Hypothalamus (tissue), 51 donors: Measurements from ENCODE around the gene FEZF2.
A peak's percentile ranks its signal among the peaks of the same experiment; 100 is the strongest.

Experiments used
- DNase-seq, 51 donors: peaks; one replicate each; lab custom pipeline; 2025; lab: John Stamatoyannopoulos, UW

Gene FEZF2

DNA sequence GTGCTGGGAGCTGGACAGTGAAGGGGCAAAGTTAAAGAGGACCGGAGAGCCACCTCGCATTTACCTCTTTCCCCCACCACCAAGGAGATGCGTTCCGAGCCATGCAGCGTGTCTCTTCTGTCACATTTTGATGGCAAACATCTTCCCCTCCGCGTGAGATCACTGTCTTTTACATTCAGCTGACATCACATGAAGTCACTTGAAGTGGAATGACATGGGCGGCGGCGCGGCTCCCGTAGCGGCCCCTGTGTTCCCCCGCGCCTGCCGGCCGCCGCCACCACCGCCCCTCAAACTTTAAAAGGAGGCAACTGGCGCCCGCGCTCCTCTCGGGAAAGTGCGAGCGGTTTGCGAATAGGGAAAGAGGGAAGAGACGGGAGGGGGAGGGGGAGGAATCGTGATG is at the start of gene FEZF2:
Gene FEZF2, minus strand, starts transcription at position 336 of the 400 bp plus-strand sequence. CDS start 682 bp downstream, outside the sequence.
- no peak for DNase-seq

DNA sequence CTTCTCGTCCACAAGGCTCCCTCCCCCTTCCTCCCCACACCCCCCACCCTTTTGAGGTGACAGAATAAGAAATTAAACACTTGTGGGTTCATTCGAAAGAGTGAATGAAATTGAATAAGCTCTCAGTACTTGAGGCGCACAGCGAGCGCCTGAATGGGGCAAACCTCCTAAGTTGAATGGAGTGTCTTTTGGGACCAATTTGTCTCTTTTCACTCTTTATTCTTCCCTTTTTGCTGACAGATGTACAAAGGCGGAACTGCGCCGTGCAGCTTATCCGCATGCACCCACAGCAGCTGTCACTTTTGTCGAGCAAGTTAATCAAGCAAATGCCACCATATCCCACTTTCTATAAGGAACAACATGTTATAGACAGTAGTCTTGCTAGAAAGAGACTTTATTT is 47.9 kb upstream of the FEZF2 start:
- no peak for DNase-seq

DNA sequence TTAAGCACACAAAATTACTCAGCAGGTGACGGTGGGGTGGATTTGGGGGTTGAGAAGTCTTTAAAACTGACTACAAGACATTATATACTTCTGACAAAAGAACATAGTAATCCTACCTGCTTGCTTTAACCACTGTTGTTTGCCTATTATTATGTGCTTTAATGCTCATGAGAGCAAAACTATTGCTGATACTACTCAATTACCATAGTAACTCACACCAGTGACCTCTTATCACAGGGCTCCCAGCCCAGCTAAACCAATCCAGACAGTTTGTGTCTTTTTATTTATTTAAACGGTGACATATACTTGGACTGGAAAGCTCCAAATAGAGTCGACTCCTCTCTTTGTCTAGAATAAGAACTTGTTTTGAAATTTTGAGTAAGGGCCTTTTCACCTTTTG is 42.8 kb upstream of the FEZF2 start:
- no peak for DNase-seq

DNA sequence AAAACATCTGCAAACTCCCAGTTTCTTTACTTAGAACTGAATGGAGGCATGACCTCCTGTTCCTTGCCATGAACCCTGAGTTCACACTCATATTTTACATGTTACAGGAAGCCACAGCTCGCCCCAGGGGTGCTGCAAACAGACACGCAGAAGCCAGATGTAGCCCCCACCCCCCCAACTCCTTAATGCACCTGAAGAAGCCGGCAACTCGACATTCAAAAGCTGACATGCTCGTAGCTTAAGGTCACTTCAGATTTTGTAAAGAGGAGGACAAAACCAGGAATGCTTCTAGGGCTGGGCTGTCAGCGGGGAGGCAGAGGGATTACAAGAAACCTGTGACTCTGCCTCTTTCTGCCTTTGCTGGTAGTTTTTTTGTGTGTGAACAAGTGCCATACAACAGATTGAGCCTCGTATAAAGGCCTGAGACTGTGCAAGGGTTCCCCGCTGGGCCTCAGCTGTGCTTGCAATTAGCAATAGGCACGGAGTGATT is 42.0 kb upstream of the FEZF2 start:
- peak in 2 of 51 donors; percentile 1 to 4 for DNase-seq

DNA sequence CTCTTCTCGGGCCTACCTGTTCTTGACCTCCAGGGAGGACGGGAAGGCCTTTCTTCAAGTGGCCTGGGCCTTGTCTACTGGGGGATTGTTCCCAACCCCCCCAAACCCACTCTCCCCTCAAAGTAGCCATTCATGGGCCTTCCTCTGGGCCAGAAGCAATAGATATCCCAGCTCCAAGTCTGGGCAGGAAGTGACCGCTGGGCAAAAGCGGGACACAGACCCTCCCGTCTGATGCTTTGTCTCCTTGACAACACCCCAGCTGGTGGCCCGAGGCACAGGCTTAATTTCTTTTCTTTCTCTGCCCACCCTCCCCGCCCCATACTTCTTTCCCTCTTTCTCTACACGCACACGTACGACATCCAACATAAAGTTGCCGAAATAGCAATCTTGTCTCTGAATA is 41.4 kb upstream of the FEZF2 start:
- no peak for DNase-seq

DNA sequence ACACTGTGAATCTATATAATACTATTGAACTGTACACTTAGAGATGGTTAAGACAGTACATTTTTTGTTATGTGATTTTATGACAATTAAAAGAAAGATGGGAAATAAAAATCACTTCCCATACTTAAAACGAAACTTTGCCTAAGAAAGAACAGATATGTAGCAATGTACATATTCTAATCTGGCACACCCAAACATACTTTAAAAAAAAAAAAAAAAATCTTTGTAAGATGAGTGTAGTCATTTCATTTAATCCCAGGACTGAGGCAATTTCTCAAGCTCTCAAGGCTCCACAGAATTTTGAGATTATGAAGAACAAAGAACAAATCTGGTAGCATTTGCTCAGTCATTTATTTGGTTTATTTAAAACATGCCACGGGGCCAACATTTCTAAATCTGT is 40.3 kb upstream of the FEZF2 start:
- DNase-seq: no peak

DNA sequence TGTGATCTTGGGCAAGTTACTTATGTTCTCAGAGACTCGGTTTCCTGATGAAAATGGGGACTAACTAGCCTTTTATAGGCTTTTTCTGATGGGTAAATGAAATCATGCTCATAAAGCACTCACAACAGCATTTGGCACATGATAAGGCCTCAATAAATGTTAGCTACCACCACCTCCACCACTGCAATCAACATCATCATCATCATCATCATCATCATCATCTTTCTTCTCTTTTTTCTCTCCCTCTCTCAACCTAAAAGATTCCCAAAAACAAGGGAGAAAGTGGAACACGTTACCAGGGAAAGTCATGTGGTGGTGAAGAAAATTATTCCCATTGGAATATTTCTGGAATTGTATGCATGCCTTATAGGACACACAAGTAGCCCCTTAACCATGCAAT is 33.6 kb upstream of the FEZF2 start:
- no peak for DNase-seq

DNA sequence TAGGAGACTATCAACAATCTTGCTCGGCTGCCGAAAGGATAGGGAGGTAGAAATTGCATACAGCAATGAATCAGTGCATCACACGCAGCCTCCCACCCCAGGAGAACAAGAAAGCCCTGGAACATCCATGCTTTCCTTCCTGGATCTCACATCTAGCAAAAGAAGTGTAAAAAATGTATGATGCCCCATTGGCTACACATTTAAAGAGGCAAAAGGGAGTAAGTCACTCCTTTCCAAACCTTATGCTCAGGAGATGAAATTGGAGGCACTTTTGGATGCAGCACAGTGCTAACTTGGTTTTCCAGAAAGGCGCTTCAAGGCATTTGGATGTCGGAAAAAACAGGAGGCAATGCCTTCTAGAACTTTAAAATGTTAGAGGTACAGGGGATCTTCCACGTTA is 32.2 kb upstream of the FEZF2 start:
- no peak for DNase-seq

DNA sequence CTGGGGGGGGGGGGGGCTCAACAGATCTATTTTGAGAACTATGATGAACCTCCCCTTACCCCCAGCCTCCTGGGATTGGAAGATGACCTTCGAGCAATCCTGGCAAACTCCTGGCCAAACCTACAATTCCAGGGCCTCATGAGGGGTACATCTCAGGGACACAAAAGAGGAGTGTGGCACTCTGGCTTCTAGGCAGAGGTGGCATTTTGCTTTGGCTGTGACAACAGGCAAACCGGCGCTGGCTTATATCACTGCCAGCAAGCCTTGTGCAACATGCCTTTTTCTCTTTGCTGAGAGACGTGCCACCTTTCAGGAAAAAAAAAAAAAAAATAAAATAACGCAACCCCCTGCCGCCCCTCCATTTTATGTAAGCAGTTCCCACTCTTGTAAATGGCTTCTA is 31.8 kb upstream of the FEZF2 start:
- DNase-seq: no peak

DNA sequence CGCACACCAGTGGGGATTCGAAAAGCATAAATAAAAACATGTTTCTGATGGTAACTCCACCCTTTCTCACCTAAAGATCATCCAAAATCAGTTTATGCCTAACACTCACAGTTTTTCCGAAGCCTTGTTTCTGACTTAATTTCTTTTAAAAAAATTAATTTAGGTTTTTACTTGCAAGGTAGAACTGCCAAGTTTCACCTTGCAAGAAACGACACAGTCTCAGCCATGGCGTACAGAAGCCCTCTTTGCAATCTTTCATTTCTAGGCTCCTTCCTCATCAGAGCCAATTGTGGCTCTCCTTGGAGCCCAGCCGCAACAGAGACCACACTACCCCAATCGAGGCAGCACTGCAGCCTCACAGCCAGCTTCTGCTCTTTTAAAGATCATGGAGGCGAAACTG is 31.0 kb upstream of the FEZF2 start:
- no peak for DNase-seq

DNA sequence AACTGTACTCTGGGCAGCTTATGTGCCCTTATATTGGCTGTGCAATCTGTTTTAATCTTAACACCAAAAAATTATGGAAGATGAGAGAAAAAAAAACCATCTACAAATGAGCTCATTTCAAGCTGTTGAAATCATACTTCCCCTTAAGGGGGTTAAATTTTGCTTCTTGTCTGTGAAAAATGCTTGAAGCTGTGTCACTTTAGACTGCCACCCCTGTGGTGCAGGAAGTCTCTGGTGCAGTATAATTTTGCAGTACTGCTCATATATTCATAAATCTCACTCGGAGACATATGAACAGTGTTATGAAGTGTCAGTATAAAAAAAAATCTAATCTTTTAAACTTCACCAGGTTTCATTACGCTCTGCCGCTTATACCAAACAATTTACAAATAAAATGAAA is 30.4 kb upstream of the FEZF2 start:
- no peak for DNase-seq

DNA sequence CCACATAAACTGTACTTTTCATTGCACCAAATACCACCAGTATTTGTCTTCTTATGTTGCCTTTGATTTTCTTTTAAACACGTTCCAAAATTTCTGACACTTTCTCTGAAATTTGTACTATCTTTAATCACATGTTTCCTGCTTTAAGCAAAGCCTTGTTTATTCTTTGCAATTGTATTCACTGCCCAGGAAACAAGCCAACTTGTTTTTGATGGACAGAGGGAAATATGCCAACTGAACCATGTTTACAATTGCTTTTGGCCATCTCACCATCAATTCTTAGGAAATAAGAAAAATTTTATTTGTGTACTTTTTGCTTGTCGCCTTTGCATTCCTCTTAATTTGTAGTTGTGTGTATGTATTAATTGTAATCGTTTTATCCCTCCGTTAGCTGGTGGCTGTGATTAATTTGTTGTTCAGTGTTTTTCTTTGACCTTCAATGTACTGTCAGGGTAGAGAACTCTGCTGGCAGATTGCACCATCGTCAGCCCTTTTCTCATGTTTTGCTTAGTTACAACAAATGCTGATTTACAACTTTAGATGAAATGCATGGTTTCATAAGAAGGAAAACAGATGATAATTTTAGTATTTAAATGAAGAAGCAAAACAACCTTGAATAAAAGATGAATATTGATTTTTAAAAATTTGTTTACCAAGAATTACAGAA is 19.4 kb upstream of the FEZF2 start:
- no peak for DNase-seq

DNA sequence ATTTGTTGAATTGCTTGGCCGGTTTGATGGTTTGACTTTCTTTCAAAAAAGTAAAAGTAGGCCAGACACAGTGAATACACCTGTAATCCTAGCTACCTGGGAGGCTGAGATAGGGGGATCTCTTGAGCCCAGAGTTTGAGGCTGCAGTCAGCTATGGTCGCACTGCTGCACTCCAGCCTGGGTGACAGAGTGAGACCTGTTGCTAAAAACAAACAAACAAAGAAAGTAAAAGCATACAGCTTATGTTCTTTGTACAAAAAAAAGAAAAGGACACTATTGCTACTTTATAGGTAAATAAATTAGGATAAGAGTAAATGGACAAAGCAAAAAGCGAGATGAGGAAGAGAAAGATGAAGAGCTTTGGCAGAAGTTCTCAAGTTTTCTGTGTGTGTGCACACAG is 13.9 kb upstream of the FEZF2 start:
- no peak for DNase-seq

DNA sequence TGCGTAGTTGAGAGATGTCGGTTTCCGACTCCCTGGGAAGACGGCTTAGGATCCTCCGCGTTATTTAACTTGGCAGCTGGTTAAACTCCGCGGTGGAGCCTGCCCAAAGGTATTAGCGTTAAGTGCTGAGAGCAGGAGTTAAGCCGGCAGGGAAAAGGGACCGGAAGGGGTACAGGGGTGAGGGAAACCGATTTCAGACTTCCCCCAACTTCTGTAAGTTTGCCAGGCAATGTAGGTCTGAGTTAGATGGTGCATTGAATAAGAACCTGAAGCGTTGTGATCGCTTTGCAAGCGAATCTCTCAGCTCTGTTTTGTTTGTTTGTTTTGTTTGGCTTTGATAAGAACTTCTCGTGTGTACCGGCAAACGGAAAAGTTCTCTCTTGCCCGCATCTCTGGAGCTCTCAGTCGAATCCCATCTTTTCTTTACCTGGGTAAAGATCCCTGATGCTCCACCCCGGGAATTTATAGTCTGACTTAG is 6.0 kb upstream of the FEZF2 start:
- no peak for DNase-seq

DNA sequence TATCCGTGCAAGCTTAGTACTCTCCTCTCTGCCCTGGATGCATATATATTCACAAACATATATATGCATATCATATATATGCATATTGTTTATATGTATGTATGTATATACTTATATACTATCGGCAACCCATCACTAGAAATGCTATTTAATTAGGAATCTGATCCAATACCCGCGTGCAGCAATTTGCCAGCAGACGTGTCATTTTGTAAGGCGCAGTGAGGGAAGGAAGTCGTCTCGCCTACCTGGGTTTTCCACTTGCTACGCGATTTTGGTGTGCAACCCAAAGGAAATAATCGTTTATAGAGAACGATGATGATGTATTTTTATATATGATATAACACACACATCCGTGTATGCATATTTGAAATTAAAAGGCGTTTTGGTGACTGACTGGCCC is 5.6 kb upstream of the FEZF2 start:
- no peak for DNase-seq

DNA sequence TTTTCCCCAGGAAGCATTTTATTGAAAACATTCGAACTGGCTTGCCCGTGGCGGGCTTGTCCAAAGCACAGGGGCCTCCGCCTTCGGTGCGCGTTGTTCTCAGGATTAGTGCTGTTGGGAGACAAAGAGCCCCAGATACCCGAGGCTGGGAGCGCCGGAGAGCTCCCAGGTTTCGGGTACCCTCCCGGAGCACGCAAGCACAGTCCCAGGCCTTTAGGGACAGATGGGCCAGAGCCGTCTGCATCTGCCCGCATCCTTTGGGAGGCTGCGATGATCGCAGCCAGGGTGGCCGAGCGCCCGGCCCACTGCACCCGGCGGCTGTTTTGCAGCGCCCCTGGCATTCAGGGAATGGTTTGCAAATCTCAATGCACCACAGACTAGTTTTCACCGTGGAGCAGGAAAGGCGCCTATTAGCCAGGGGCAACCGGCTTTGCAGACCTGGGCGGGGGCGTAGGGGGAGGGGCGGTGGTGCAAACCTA is 5.0 kb upstream of the FEZF2 start:
- no peak for DNase-seq

DNA sequence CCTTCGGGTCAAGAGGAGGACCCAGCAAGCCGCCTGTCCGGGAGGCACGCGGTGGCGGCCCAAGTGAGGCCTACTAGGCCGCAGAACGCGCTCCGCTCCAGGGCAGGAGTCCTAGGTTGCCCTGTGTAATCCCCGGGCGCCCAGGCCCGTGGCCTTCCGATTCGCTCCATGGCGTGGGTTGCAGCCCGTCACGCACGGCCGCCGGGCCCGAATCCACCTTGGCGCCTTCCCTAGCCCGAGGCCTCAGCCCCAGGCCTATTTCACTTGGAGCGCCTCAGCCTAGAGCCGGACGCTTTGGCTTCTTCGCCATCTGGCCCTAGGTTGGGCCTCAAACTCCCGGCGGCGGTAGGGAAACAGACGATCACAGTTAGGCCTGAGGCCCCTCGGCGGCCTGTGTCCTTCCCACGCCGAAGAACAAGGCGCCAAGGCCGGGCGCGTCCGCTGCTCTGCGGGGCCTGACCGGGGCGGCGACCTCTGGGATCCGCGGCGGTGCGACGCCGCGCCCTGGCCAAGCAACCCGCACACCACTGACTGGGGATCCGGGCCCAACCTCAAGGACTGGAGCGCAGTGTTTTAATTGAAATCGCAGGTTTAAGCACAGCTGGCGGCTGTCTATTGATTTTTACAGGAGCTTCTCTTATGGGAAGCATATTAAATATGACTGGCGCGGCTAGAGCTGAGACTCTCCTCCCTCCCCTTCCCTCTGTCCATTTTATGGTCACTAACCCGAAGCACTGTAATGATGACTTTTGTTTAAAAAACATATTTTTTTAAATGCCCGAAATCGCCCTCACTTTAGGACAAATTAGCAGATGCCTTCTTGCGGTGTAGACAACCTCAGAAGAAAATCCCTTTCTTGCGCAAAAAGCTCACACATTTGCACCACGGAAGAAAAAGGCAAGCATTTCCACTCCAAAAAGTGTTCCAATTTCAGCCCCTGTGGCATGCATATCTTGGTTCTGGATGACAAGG is 3.8 kb upstream of the FEZF2 start:
- no peak for DNase-seq

DNA sequence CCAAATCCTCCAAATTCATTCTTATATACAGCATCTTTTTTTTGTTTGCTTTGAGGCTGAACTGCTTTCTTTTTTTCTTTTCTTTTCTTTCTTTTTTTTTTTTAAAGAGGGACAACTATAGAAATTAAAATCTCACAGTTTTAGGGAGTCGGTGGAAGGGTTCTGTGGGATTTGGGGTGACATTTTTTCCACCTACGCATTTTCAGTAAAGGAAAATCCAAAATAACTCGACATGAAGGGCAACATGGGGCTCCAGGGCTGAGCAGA is 3.0 kb upstream of the FEZF2 start:
- no peak for DNase-seq

DNA sequence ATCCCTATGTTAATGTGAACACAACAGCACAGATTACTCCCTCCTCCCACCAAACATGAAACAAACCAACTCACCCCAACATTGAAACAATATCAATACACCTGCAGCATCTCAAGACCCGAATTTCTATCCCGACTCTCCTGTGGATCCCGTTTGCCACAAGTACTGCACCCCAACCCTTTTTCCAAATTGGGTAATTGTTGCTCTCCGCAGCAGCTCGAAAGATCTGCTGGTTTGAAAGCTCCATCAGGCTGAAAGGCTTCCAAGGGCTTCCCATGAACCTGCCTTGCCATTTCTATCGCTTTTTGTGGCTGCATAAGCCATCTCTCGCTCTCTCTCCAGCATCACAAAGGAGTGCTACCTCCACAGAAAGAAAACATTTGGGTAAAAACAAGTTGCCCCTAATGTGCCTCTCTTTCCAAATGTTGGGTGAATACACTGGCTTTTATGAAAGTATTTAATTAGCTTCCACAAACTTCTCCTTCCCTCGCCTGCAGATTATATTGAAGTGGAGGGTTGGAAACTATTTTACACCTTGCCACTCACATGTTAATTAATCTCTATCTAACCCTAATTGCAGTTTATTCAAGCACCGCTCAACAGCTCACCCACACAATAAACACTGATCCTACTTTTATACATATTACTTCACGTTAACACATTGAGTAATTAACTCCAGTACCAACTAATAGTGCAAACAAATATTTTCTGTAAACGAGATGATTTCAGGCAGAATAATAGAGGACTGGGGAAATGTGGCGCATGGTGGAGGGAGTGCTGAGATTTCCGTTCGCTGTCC is 2.5 kb upstream of the FEZF2 start:
- no peak for DNase-seq

DNA sequence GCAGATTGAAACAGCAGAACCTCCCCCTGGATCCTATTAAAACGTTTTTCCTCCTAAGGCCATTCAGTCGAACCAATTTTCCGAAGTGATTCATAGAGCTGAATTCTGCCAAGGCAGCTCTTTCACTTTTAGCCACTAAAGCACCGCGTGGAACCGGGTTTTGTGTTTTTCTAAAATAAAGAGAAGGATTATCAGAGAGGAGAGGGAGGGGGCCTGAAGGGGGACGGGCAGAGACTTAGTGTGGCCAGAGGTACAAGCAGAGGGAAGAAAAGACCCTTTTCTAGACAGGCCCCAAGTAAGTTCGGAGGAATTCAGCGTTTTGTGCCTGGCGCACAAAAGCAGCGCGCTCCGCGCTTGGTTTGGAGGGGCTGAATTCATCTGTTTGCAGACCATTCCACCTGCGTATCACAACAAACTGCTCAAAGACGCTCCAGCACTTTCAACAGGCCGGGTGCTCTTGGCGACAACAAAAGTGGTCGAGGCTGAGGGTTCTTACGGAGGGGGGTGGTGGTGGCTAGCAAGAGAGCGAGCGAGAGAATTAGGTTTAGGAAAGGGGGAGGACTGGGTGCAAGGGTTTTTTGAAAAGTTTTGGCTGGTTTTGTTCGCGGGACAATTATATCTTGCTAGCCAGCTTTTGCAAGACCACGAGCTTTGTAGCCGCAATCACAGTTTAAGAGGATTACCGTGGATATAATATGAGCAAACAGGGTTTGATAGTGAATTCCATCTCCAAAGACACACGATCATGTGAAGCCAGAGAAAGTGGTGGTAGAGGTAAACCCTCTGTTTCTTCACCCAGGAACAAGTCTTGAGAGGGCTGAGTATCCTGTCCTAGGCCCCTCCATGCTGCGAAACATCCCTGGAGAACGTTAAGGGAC is 1.2 kb upstream of the FEZF2 start:
- no peak for DNase-seq
